ENCODE results near the gene ISG15.

The ISG15 gene

GRCh38 chr1:1013105-1013921 is at the start of gene ISG15:
TSS of gene ISG15 (plus strand) at chr1:1013497. CDS start at chr1:1013574, 77 bp downstream.
- TF ChIP-seq ZNF274 (IDR thresholded peaks at IDR 0.05; ENCODE audit: low read depth, low read length): no peak
- H3K4me3 ChIP-seq (ENCODE audit: low read length): peak within 1 kb of the TSS; percentile 71

GRCh38 chr1:963746-964525 is 49.4 kb upstream of the ISG15 start:
- TF ChIP-seq ZNF274 (IDR thresholded peaks at IDR 0.05; ENCODE audit: low read depth, low read length): no peak
- no peak overlapping the region for H3K4me3 ChIP-seq (ENCODE audit: low read length)

GRCh38 chr1:964691-965525 is 48.4 kb upstream of the ISG15 start:
- no peak for TF ChIP-seq ZNF274 (IDR thresholded peaks at IDR 0.05; ENCODE audit: low read depth, low read length)
- no peak overlapping the region for H3K4me3 ChIP-seq (ENCODE audit: low read length)

GRCh38 chr1:965526-966134 is 47.7 kb upstream of the ISG15 start:
- no peak overlapping the region for H3K4me3 ChIP-seq (ENCODE audit: low read length)
- TF ChIP-seq ZNF274 (IDR thresholded peaks at IDR 0.05; ENCODE audit: low read depth, low read length): no peak

- no peak for TF ChIP-seq ZNF274 (IDR thresholded peaks at IDR 0.05; ENCODE audit: low read depth, low read length)
- peak within 1 kb of the TSS; percentile 46; the same call in 1 of the 2 replicates for H3K4me3 ChIP-seq (ENCODE audit: low read length)
These were observed 47.1 kb upstream of the ISG15 start, which contains the start of gene PLEKHN1 for GRCh38 chr1:966135-966703. TSS of gene PLEKHN1 (plus strand) at chr1:966482. CDS start at chr1:966532, 50 bp downstream.

- no peak for TF ChIP-seq ZNF274 (IDR thresholded peaks at IDR 0.05; ENCODE audit: low read depth, low read length)
- peak overlapping the region; percentile 46; the same call in 1 of the 2 replicates for H3K4me3 ChIP-seq (ENCODE audit: low read length)
These were observed 46.5 kb upstream of the ISG15 start for GRCh38 chr1:966704-967300.

- no peak overlapping the region for H3K4me3 ChIP-seq (ENCODE audit: low read length)
- no peak for TF ChIP-seq ZNF274 (IDR thresholded peaks at IDR 0.05; ENCODE audit: low read depth, low read length)
These were observed 45.6 kb upstream of the ISG15 start for GRCh38 chr1:967466-968343.

GRCh38 chr1:969260-969855 is 43.9 kb upstream of the ISG15 start:
- no peak overlapping the region for H3K4me3 ChIP-seq (ENCODE audit: low read length)
- TF ChIP-seq ZNF274 (IDR thresholded peaks at IDR 0.05; ENCODE audit: low read depth, low read length): no peak

- no peak for TF ChIP-seq ZNF274 (IDR thresholded peaks at IDR 0.05; ENCODE audit: low read depth, low read length)
- H3K4me3 ChIP-seq (ENCODE audit: low read length): no peak overlapping the region
These were observed 42.9 kb upstream of the ISG15 start for GRCh38 chr1:970242-970972.

- H3K4me3 ChIP-seq (ENCODE audit: low read length): no peak overlapping the region
- no peak for TF ChIP-seq ZNF274 (IDR thresholded peaks at IDR 0.05; ENCODE audit: low read depth, low read length)
These were observed 42.1 kb upstream of the ISG15 start for GRCh38 chr1:970973-971730.

Data from GM08714 (cell line).